Measurements from ENCODE around the gene EFNA2. TPM values are rescaled to one million over a fixed set of nuclear protein-coding genes. Genes with fewer than 3 reads are reported as not detected.
"Not testable (repeated sequence)": the region's sequence is repeated elsewhere in the genome, so short reads cannot be mapped to it uniquely, and the experiment has no call there.

EFNA2 gene
- total and polyA plus RNA-seq, 4 experiments from 2014 or later = not detected

GRCh38 chr19:1245494-1246264 lies 40.0 kb upstream of the EFNA2 start:
- Histone ChIP-seq H3K27me3 (ENCODE audit: insufficient read depth, low read length) (no peaks in the 10 kb centered on the region), H3K4me3 (ENCODE audit: low read length in 2 of 2) (no peak overlapping the region), H3K36me3 (ENCODE audit: insufficient read depth, low read length) (no peaks in the 10 kb centered on the region), H3K27ac (ENCODE audit: low read depth, low read length) (no peak overlapping the region), H3K9me3 (ENCODE audit: control insufficient read depth in 1 of 2, low read length in 2 of 2) (no peaks in the 10 kb centered on the region), H3K4me1 (ENCODE audit: insufficient read depth, low read length) (peaks cover 52% of the 10 kb centered on the region)
- peaks cover 4 to 6% of the 10 kb centered on the region in 2 donors for H3K36me3 Mint-ChIP-seq
- intact Hi-C loops (cut with micrococcal nuclease) = loop anchor here (10.0 kb wide), 1 partner anchor 451 kb away; the partner anchor contains the start of gene PTBP1
- H3K27ac Mint-ChIP-seq = peak overlapping the region in 2 of 7 donors; percentile 13 to 81
- ChIA-PET CTCF (ENCODE audit: partially characterized antibody) (interaction anchor here (1.0 to 5.3 kb wide), 3 partner anchors 19 to 31 kb away, joined by 4 to 364 read pairs (median 31); partner anchors contain the start of gene CIRBP), POLR2A (ENCODE audit: partially characterized antibody) (interaction anchor here (2.1 to 10.1 kb wide), 4 partner anchors 18 to 216 kb away, joined by 9 to 650 read pairs (median 32); partner anchors contain the start of genes CIRBP and FAM174C)
- H3K27me3 Mint-ChIP-seq = peaks cover 0 to 3% of the 10 kb centered on the region in 2 donors
- H3K9me3 Mint-ChIP-seq = peaks cover 0 to 2% (median 0%) of the 10 kb centered on the region in 8 donors
- H3K4me3 Mint-ChIP-seq = peak overlapping the region in 1 of 8 donors; percentile 20
- H3K4me1 Mint-ChIP-seq = peaks cover 6 to 32% (median 22%) of the 10 kb centered on the region in 4 donors
- no peak for DNase-seq

- CTCF ChIA-PET (ENCODE audit: partially characterized antibody) = interaction anchor here (0.6 to 5.3 kb wide), 3 partner anchors 18 to 52 kb away, joined by 4 to 364 read pairs (median 4); partner anchors contain the start of gene CIRBP
- H3K27ac Mint-ChIP-seq = peak overlapping the region in 6 of 7 donors; percentile 13 to 84 (median 71)
- peak in 1 of 5 donors; percentile 46 for DNase-seq
Measured at GRCh38 chr19:1246265-1247087, 39.2 kb upstream of the EFNA2 start.

DNA sequence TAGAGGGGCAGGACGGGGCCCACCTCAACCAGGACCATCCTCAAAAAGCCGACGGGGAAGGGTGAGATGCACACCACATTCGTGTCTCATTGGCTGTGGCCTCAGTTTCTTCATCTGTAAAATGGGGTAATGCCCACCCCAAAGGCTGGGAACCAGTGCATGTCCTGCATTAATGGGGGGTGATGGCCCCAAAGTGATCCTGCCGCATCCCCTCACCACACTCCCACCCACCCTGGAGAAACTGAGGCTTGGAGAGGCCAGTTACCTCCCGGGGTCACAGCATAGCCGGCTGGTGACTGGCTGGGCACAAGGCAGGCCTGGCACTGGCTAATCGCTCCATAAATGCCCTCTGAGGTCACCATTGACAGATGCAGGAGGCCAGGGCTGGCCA lies 37.9 kb upstream of the EFNA2 start:
- intact Hi-C loops (cut with micrococcal nuclease) = loop anchor here (10.0 kb wide), 1 partner anchor 453 kb away; the partner anchor contains the start of gene PTBP1
- H3K9me3 ChIP-seq (ENCODE audit: control insufficient read depth in 1 of 2, low read length in 2 of 2) = no peaks in the 10 kb centered on the region
- no peaks in the 10 kb centered on the region for H3K36me3 ChIP-seq (ENCODE audit: insufficient read depth, low read length)
- no peaks in the 10 kb centered on the region for H3K27me3 ChIP-seq (ENCODE audit: insufficient read depth, low read length)
- Mint-ChIP-seq H3K27me3 (no peaks in the 10 kb centered on the region), H3K9me3 (peaks cover 0 to 6% (median 0%) of the 10 kb centered on the region in 8 donors), H3K4me3 (peak overlapping the region in 4 of 8 donors; percentile 35 to 83 (median 44)), H3K36me3 (peaks cover 6 to 14% of the 10 kb centered on the region in 2 donors), H3K27ac (peak overlapping the region in 6 of 7 donors; percentile 42 to 90 (median 78)), H3K4me1 (peaks cover 2 to 26% (median 9%) of the 10 kb centered on the region in 4 donors)
- ChIA-PET CTCF (ENCODE audit: partially characterized antibody) (interaction anchor here (5.3 kb wide), 1 partner anchor 17 kb away, joined by 364 read pairs; the partner anchor contains the start of gene CIRBP), POLR2A (ENCODE audit: partially characterized antibody) (interaction anchor here (10.1 kb wide), 1 partner anchor 16 kb away, joined by 650 read pairs; the partner anchor contains the start of gene CIRBP)
- peaks cover 36% of the 10 kb centered on the region for H3K4me1 ChIP-seq (ENCODE audit: insufficient read depth, low read length)
- no peak for DNase-seq
- H3K4me3 ChIP-seq (ENCODE audit: low read length in 2 of 2) = peak overlapping the region in 1 of 2 donors; percentile 77
- H3K27ac ChIP-seq (ENCODE audit: low read depth, low read length) = peak overlapping the region; percentile 92

More at GRCh38 chr19:1246265-1247087, 39.2 kb upstream of the EFNA2 start:
- POLR2A ChIA-PET (ENCODE audit: partially characterized antibody) = interaction anchor here (0.5 to 10.1 kb wide), 2 partner anchors 18 to 113 kb away, joined by 3 to 650 read pairs; partner anchors contain the start of gene CIRBP
- peaks cover 44% of the 10 kb centered on the region for H3K4me1 ChIP-seq (ENCODE audit: insufficient read depth, low read length)
- H3K4me3 ChIP-seq (ENCODE audit: low read length in 2 of 2); H3K36me3 Mint-ChIP-seq; H3K36me3 ChIP-seq (ENCODE audit: insufficient read depth, low read length); H3K27ac ChIP-seq (ENCODE audit: low read depth, low read length); H3K27me3 ChIP-seq (ENCODE audit: insufficient read depth, low read length); H3K27me3 Mint-ChIP-seq; H3K9me3 ChIP-seq (ENCODE audit: control insufficient read depth in 1 of 2, low read length in 2 of 2); H3K9me3 Mint-ChIP-seq: not testable (repeated sequence)
- intact Hi-C loops (cut with micrococcal nuclease) = loop anchor here (10.0 kb wide), 1 partner anchor 452 kb away; the partner anchor contains the start of gene PTBP1
- Mint-ChIP-seq H3K4me3 (peak overlapping the region in 3 of 8 donors; percentile 39 to 54 (median 45)), H3K4me1 (peaks cover 3 to 28% (median 17%) of the 10 kb centered on the region in 4 donors)

DNA sequence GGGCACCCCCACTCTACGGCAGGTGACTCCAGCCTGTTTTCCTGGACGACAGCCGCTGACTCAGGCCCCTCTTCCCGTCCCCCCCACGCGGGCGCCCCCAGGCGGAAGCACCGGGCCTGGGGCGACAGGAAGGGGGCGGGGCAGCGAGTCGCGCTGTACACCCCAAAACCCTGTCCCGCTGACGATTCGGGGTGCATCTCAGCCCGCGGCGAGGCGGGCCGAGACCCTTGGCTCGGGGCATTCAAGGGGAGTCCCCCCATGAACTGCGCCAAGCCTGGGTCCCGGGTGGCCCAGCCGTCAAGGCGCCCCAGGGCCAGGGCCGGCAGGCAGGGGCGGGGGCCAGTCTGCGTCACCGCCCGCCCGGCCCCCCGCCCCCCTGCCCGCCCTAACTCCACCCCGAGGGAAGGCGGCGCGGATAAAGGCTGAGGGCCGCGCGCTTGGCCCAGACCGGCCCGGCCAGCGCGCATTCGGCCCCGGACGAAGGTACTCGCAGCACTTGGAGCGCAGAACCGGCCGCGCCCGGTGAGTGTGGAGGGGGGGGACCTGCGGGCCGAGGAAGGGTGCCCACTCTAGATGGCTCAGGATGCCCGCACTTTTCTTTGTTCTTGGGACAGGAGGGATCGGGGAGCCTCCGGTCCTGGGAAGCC lies 37.4 kb upstream of the EFNA2 start, which contains the start of gene MIDN:
Gene MIDN (plus strand): TSS at position 445 of the 647 bp plus-strand sequence. CDS start 1,714 bp downstream, outside the sequence.
- H3K4me3 Mint-ChIP-seq = peak within 1 kb of the TSS; percentile 52 to 84 (median 70)
- Histone ChIP-seq H3K27me3 (ENCODE audit: insufficient read depth, low read length) (no peaks in the 10 kb centered on the region), H3K36me3 (ENCODE audit: insufficient read depth, low read length) (no peaks in the 10 kb centered on the region), H3K9me3 (ENCODE audit: control insufficient read depth in 1 of 2, low read length in 2 of 2) (no peaks in the 10 kb centered on the region), H3K27ac (ENCODE audit: low read depth, low read length) (peak within 1 kb of the TSS; percentile 92), H3K4me3 (ENCODE audit: low read length in 2 of 2) (peak within 1 kb of the TSS in 1 of 2 donors; percentile 77), H3K4me1 (ENCODE audit: insufficient read depth, low read length) (peaks cover 33% of the 10 kb centered on the region)
- H3K27me3 Mint-ChIP-seq = no peaks in the 10 kb centered on the region
- ChIA-PET CTCF (ENCODE audit: partially characterized antibody) (interaction anchor here (1.0 kb wide), 1 partner anchor 18 kb away, joined by 6 read pairs; no protein-coding TSS in a partner anchor), POLR2A (ENCODE audit: partially characterized antibody) (interaction anchor here (0.7 to 2.4 kb wide), 7 partner anchors 11 to 27 kb away, joined by 3 to 55 read pairs (median 8); partner anchors contain the start of genes CIRBP and FAM174C)
- peaks cover 2 to 23% (median 7%) of the 10 kb centered on the region in 4 donors for H3K4me1 Mint-ChIP-seq
- peaks cover 6 to 15% of the 10 kb centered on the region in 2 donors for H3K36me3 Mint-ChIP-seq
- DNase-seq = peak; percentile 71 to 83 (median 72)
- intact Hi-C loops (cut with micrococcal nuclease) = loop anchor here (10.0 kb wide), 1 partner anchor 453 kb away; the partner anchor contains the start of gene PTBP1
- peaks cover 0 to 6% (median 0%) of the 10 kb centered on the region in 8 donors for H3K9me3 Mint-ChIP-seq
- peak within 1 kb of the TSS; percentile 50 to 91 (median 86) for H3K27ac Mint-ChIP-seq

DNA sequence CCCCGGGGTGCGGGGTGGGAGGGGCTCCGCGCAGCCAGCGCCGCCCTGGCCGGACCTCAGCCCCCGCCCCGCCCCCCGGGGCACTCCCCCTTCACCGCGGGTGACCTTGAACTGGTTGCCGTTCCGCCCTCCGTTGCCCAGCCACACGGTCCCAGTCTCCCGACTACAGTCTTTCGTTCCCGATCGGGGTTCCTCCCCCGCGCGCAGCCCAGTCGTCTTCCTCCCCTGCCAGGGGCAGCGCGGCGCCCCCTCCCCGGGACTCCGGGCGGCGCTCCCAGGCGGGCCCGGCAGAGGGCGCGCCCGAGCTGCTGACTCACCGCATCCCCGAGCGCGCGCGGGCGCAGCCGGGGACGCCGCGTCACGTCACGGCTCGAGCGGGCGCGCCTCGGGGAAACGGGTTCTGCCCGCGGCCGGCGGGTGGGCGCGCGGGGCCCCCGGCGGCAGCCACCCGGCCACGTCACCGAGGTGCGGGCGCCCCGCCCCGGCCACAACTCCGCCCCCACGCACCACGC lies 36.8 kb upstream of the EFNA2 start:
- Mint-ChIP-seq H3K27me3 (no peaks in the 10 kb centered on the region), H3K9me3 (peaks cover 0 to 6% (median 0%) of the 10 kb centered on the region in 8 donors), H3K4me3 (peak overlapping the region; percentile 52 to 84 (median 70)), H3K27ac (peak overlapping the region; percentile 32 to 91 (median 81)), H3K36me3 (peaks cover 6 to 19% of the 10 kb centered on the region in 2 donors), H3K4me1 (peaks cover 2 to 26% (median 9%) of the 10 kb centered on the region in 4 donors)
- Histone ChIP-seq H3K27ac (ENCODE audit: low read depth, low read length) (peak overlapping the region; percentile 92), H3K9me3 (ENCODE audit: control insufficient read depth in 1 of 2, low read length in 2 of 2) (no peaks in the 10 kb centered on the region), H3K27me3 (ENCODE audit: insufficient read depth, low read length) (no peaks in the 10 kb centered on the region), H3K4me1 (ENCODE audit: insufficient read depth, low read length) (peaks cover 33% of the 10 kb centered on the region), H3K36me3 (ENCODE audit: insufficient read depth, low read length) (no peaks in the 10 kb centered on the region), H3K4me3 (ENCODE audit: low read length in 2 of 2) (peak overlapping the region in 1 of 2 donors; percentile 77)
- ChIA-PET CTCF (ENCODE audit: partially characterized antibody) (interaction anchor here (0.7 to 1.0 kb wide), 2 partner anchors 18 to 20 kb away, joined by 4 to 6 read pairs; partner anchors contain the start of gene CIRBP), POLR2A (ENCODE audit: partially characterized antibody) (interaction anchor here (0.7 to 2.4 kb wide), 7 partner anchors 11 to 26 kb away, joined by 3 to 55 read pairs (median 8); partner anchors contain the start of genes CIRBP and FAM174C)
- intact Hi-C loops (cut with micrococcal nuclease) = loop anchor here (1.0 to 10.0 kb wide), 3 partner anchors 10 to 454 kb away; partner anchors contain the start of genes CIRBP and PTBP1
- DNase-seq = peak; percentile 82 to 91 (median 90)
